HG03280 (cell line): Measurements from ENCODE around the gene CYBA.

Experiments
- ATAC-seq: cut with Tn5 transposase; IDR thresholded peaks from one replicate; pipeline ENCODE4 v1.9.1; 2021; ENCODE audit warnings: mild to moderate bottlenecking, moderate library complexity; ENCODE audit not compliant: unreplicated experiment

Gene CYBA

GRCh38 chr16:88662843-88663606 is 12.2 kb upstream of the CYBA start, which contains the start of gene MVD:
Gene MVD (minus strand): TSS chr16:88663091. CDS start chr16:88663080, 11 bp downstream.
- peak; percentile 94 for ATAC-seq

- no peak for ATAC-seq
These were observed 11.5 kb upstream of the CYBA start for GRCh38 chr16:88662222-88662842.

- ATAC-seq: no peak
These were observed 10.6 kb upstream of the CYBA start for GRCh38 chr16:88661468-88661867.

- ATAC-seq: no peak
These were observed 8.3 kb upstream of the CYBA start for GRCh38 chr16:88659160-88659559.

- no peak for ATAC-seq
These were observed 7.9 kb upstream of the CYBA start for GRCh38 chr16:88658714-88659113.

- no peak for ATAC-seq
These were observed 6.5 kb upstream of the CYBA start for GRCh38 chr16:88657371-88657770.

GRCh38 chr16:88656291-88656980 is 5.6 kb upstream of the CYBA start:
- ATAC-seq: no peak

- no peak for ATAC-seq
These were observed 5.0 kb upstream of the CYBA start for GRCh38 chr16:88655733-88656281.

GRCh38 chr16:88655053-88655732 is 4.3 kb upstream of the CYBA start:
- ATAC-seq: no peak

GRCh38 chr16:88654363-88655052 is 3.7 kb upstream of the CYBA start:
- no peak for ATAC-seq

GRCh38 chr16:88653596-88654362 is 2.9 kb upstream of the CYBA start:
- ATAC-seq: no peak

GRCh38 chr16:88653101-88653500 is 2.2 kb upstream of the CYBA start:
- no peak for ATAC-seq

- ATAC-seq: no peak
These were observed 1.9 kb upstream of the CYBA start for GRCh38 chr16:88652762-88653063.

- no peak for ATAC-seq
These were observed 1.3 kb upstream of the CYBA start for GRCh38 chr16:88651989-88652761.

- ATAC-seq: peak; percentile 73
These were observed 579 bp upstream of the CYBA start for GRCh38 chr16:88651276-88651988.

GRCh38 chr16:88649924-88650748 is 717 bp downstream of the CYBA start:
- peak; percentile 13 for ATAC-seq

- no peak for ATAC-seq
These were observed 1.5 kb downstream of the CYBA start for GRCh38 chr16:88649195-88649923.
